22Rv1 (cell line): ENCODE data around the gene PPP1R9B.

ENCODE experiments used
- CTCF ChIP-seq: fragments of 450-650 bp; IDR thresholded peaks from 2 replicates; pipeline ENCODE4 v1.5.1; 2017; ENCODE audit warnings: mild to moderate bottlenecking
- ZFX ChIP-seq: fragments of 450-650 bp; IDR thresholded peaks from 2 replicates; pipeline ENCODE4 v1.6.1; 2017; ENCODE audit warnings: antibody characterized with exemption, borderline replicate concordance

- TF ChIP-seq CTCF (no peak), ZFX (no peak)
Observed at GRCh38 chr17:50172936-50173334, 22.5 kb upstream of the PPP1R9B start.
